ENCODE results near the gene EEF1A2.

EEF1A2 gene

GRCh38 chr20:63498960-63499337, at the start of gene EEF1A2:
EEF1A2 (minus strand) TSS chr20:63499083; CDS start chr20:63497763, 1,320 bp downstream.
- no peak for DNase-seq (ENCODE audit: low spot score)

- no peak for DNase-seq (ENCODE audit: low spot score)
Observed at GRCh38 chr20:63548542-63548941, 49.7 kb upstream of the EEF1A2 start.

GRCh38 chr20:63547725-63548480, 49.0 kb upstream of the EEF1A2 start, which contains the start of gene SRMS:
SRMS (minus strand) TSS chr20:63547749; CDS start chr20:63547463, 286 bp downstream.
- no peak for DNase-seq (ENCODE audit: low spot score)

GRCh38 chr20:63546956-63547724, 48.3 kb upstream of the EEF1A2 start:
- no peak for DNase-seq (ENCODE audit: low spot score)

- no peak for DNase-seq (ENCODE audit: low spot score)
Observed at GRCh38 chr20:63546256-63546955, 47.5 kb upstream of the EEF1A2 start.

- DNase-seq (ENCODE audit: low spot score): no peak
Observed at GRCh38 chr20:63545814-63546213, 46.9 kb upstream of the EEF1A2 start.

- DNase-seq (ENCODE audit: low spot score): no peak
Observed at GRCh38 chr20:63544958-63545516, 46.2 kb upstream of the EEF1A2 start.

- no peak for DNase-seq (ENCODE audit: low spot score)
Observed at GRCh38 chr20:63544241-63544957, 45.5 kb upstream of the EEF1A2 start.

- DNase-seq (ENCODE audit: low spot score): no peak
Observed at GRCh38 chr20:63543733-63544132, 44.9 kb upstream of the EEF1A2 start.

- DNase-seq (ENCODE audit: low spot score): no peak
Observed at GRCh38 chr20:63543131-63543530, 44.2 kb upstream of the EEF1A2 start.

- no peak for DNase-seq (ENCODE audit: low spot score)
Observed at GRCh38 chr20:63542696-63543095, 43.8 kb upstream of the EEF1A2 start.

GRCh38 chr20:63542031-63542559, 43.2 kb upstream of the EEF1A2 start:
- no peak for DNase-seq (ENCODE audit: low spot score)

GRCh38 chr20:63541371-63541770, 42.5 kb upstream of the EEF1A2 start:
- DNase-seq (ENCODE audit: low spot score): no peak

GRCh38 chr20:63540417-63541186, 41.7 kb upstream of the EEF1A2 start:
- no peak for DNase-seq (ENCODE audit: low spot score)

GRCh38 chr20:63539441-63540370, 40.8 kb upstream of the EEF1A2 start:
- no peak for DNase-seq (ENCODE audit: low spot score)

- no peak for DNase-seq (ENCODE audit: low spot score)
Observed at GRCh38 chr20:63539092-63539430, 40.2 kb upstream of the EEF1A2 start.

- no peak for DNase-seq (ENCODE audit: low spot score)
Observed at GRCh38 chr20:63538204-63539091, 39.6 kb upstream of the EEF1A2 start.

- DNase-seq (ENCODE audit: low spot score): peak; percentile 85
Observed at GRCh38 chr20:63537525-63538203, 38.8 kb upstream of the EEF1A2 start.
